Stimulated activated CD4-positive, alpha-beta T cell treated with anti-CD3 and anti-CD28 coated beads, Interleukin-1b, Interleukin-23, amount 100 ng/mL, for 48 hours (primary cell): Measurements from ENCODE around the gene KPNA6.
A peak's percentile ranks its signal among the peaks of the same experiment; 100 is the strongest.

Source experiments
- DNase-seq: peaks from one replicate; pipeline ENCODE4 v3.0.0-alpha.2; 2020

Gene KPNA6

GRCh38 chr1:32194984-32195383 lies 87.1 kb downstream of the KPNA6 start:
- no peak for DNase-seq

DNA sequence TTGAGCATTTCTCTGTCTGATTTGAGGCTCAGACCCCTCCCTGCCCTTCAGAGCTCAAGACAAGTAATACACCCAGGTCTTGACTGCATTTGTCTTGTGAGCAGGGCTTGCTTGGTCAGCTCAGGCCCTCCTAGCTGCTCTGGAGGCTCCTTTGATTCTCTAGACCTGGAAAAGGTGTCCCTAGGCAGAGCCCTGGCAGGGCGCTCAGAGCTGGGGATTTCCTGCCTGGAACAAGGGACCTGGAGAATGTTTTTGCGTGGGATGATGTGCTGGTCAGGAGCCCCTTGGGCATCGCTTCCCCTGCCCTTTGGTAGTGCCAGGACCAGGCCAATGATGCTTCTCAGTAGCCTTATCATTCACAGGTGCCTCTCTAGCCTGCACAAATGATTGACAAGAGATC lies 87.7 kb downstream of the KPNA6 start:
- DNase-seq = no peak

- DNase-seq = no peak
Observed at GRCh38 chr1:32195972-32196823, 88.3 kb downstream of the KPNA6 start.

GRCh38 chr1:32197074-32197473 lies 89.2 kb downstream of the KPNA6 start:
- DNase-seq = no peak

DNA sequence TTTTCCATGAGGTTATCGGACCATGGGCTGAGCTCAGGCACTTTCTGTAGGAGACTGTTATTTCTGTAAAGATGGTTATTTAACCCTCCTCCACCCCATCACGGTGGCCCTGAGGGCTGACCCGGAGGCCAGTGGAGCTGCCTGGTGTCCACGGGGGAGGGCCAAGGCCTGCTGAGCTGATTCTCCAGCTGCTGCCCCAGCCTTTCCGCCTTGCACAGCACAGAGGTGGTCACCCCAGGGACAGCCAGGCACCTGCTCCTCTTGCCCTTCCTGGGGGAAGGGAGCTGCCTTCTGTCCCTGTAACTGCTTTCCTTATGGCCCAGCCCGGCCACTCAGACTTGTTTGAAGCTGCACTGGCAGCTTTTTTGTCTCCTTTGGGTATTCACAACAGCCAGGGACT lies 90.0 kb downstream of the KPNA6 start:
- DNase-seq = no peak

DNA sequence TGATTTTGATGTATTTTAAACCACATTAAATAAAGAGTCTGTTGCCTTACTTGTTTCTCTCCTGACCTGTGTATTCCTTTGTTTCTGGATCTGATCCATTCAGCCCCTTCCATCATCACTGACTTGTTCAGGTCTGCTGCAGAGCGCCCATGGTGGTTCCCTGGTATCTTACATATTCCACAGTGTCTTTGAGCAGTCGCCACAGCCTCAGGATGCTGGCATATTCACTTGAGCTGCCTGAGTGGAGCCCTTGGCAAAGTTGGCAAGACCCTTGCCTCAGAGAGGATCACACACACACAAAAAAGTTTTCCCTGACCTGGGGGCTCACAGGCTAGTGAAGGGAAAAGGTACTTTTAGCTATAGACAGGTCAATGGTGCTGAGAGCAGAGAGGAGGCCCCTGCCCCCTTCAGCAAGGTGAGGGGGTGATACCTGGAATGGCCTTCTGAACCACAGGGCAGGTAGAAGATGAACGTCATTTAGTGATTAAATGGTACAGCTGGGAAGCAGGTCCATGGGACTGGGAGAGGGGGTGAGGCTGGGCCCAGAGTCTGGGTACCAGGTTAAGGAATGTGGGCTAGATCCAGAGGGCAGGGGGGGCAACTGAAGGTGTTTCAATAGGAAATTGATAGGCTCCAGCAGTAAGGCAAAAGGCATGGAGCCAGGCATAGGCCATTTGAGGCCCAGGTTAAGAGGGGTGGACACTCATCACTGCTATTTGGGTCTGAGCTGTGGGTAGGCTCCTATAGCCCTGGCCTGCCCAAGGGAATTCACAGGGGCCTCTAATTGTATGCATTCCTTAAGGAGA lies 90.6 kb downstream of the KPNA6 start:
- DNase-seq = no peak

GRCh38 chr1:32199043-32199716 lies 91.3 kb downstream of the KPNA6 start:
- DNase-seq = no peak

- DNase-seq = no peak
Observed at GRCh38 chr1:32199717-32200072, 91.8 kb downstream of the KPNA6 start.

- peak; percentile 41 for DNase-seq
Observed at GRCh38 chr1:32200226-32201010, 92.6 kb downstream of the KPNA6 start, which contains the start of gene CCDC28B. CCDC28B (plus strand) TSS chr1:32200595; CDS start chr1:32201936, 1,341 bp downstream.

GRCh38 chr1:32201011-32201855 lies 93.4 kb downstream of the KPNA6 start:
- DNase-seq = peak; percentile 70

GRCh38 chr1:32204943-32205361 lies 97.1 kb downstream of the KPNA6 start:
- no peak for DNase-seq

GRCh38 chr1:32205401-32206370 lies 97.8 kb downstream of the KPNA6 start, which contains the start of gene IQCC:
IQCC (plus strand) TSS chr1:32205671; CDS start chr1:32205682, 11 bp downstream.
- DNase-seq = peak; percentile 84

DNA sequence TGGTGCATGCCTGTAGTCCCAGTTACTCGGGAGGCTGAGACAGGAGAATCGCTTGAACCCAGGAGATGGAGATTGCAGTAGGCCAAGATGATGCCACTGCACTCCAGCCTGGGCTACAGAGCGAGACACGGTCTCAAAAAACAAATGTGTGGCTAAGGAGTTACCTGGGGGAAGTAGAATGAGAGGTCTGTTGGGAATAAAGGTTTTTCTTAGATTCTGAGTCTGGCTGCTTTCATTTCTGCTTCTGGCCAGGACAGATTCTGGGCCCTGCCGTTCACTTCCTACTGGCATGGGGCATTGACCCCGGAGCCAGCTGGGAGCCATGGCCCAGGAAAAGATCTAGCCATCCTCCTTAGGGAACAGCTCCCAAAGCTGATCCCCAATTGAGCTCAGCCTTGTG lies 100.6 kb downstream of the KPNA6 start:
- no peak for DNase-seq

DNA sequence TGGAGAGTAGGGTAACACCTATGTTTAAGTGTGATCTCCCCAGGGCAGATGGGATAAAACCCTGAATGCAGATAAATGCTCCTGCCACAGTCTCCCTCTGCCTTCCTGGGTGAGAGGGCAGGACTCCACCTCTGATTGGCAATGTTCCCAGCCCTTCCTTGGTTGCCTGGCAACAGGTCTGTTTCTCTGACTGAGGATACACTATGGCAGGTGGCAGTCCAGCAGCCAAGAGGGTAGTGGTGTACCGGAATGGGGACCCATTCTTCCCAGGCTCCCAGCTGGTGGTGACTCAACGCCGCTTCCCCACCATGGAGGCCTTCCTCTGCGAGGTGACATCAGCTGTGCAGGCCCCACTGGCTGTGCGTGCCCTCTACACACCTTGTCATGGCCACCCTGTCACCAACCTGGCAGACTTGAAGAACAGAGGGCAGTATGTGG lies 101.1 kb downstream of the KPNA6 start, which contains the start of gene DCDC2B:
DCDC2B (plus strand) TSS at position 199 of the 438 bp plus-strand sequence; CDS start at position 204, 5 bp downstream.
- no peak for DNase-seq

GRCh38 chr1:32215629-32216480 lies 108.0 kb downstream of the KPNA6 start:
- peak; percentile 53 for DNase-seq

- DNase-seq = no peak
Observed at GRCh38 chr1:32216566-32216965, 108.7 kb downstream of the KPNA6 start.

DNA sequence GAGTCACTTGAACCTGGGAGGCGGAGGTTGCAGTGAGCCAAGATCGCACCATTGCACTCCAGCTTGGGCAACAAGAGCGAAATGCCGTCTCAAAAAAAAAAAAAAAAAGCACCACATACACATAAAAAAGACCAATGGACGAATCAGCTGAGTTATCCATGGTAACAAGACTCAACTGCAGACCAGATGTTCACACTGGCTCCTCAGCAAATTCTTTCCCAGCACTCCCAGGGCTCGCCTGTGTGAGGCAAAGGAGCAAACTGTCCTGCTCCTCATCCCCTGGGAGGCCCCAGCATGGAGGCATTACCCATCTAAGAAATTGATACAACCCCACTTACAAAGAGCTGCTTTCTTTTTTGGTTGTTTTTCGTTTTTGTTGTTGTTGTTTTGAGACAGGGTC lies 111.2 kb downstream of the KPNA6 start:
- DNase-seq = no peak

- no peak for DNase-seq
Observed at GRCh38 chr1:32220746-32221580, 113.1 kb downstream of the KPNA6 start.
